HG03558 (cell line): ENCODE results near the gene SNX19.
"Not testable (repeated sequence)": the region's sequence is repeated elsewhere in the genome, so short reads cannot be mapped to it uniquely, and the experiment has no call there.

Experiments
- ATAC-seq: cut with Tn5 transposase; IDR thresholded peaks from one replicate; pipeline ENCODE4 v1.9.1; 2021; ENCODE audit warnings: moderate number of reproducible peaks; ENCODE audit not compliant: unreplicated experiment; ENCODE audit errors: extremely low read depth

SNX19 gene, protein sequence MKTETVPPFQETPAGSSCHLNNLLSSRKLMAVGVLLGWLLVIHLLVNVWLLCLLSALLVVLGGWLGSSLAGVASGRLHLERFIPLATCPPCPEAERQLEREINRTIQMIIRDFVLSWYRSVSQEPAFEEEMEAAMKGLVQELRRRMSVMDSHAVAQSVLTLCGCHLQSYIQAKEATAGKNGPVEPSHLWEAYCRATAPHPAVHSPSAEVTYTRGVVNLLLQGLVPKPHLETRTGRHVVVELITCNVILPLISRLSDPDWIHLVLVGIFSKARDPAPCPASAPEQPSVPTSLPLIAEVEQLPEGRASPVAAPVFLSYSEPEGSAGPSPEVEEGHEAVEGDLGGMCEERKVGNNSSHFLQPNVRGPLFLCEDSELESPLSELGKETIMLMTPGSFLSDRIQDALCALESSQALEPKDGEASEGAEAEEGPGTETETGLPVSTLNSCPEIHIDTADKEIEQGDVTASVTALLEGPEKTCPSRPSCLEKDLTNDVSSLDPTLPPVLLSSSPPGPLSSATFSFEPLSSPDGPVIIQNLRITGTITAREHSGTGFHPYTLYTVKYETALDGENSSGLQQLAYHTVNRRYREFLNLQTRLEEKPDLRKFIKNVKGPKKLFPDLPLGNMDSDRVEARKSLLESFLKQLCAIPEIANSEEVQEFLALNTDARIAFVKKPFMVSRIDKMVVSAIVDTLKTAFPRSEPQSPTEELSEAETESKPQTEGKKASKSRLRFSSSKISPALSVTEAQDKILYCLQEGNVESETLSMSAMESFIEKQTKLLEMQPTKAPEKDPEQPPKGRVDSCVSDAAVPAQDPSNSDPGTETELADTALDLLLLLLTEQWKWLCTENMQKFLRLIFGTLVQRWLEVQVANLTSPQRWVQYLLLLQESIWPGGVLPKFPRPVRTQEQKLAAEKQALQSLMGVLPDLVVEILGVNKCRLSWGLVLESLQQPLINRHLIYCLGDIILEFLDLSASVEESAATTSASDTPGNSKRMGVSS

DNA sequence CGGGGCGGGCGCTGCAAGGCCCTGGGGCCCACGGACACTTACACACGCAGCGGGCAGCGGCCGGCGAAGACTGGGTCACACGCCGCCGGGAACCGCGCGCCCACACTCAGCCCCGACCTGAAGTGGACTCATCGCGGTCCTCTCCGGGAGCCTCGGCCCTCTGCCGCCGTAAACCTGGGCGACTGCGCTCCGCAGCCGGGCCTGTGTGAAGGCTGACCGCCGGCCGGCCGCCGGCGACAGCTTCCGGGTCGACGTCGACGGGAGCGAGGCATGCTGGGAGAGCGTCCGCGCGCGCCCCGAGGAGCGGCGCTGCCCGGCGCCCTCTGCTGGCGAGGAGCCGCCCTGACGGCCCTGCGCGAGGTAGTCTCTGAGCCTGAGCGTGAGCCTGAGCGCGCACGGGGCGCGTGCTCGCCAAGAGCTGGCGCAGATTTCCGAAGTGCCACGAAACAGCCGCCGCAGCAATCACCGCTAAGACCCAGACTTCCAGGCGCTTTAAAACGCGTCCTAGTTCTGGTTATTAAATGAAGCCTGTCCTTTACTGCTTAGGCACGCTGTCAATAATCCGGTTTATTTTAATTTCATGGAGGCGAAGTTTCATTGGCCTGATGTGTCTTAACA, at the start of gene SNX19:
TSS of gene SNX19 (minus strand) at position 242 of the 618 bp plus-strand sequence. CDS start 540 bp downstream, outside the sequence.
- peak; percentile 99 for ATAC-seq

DNA sequence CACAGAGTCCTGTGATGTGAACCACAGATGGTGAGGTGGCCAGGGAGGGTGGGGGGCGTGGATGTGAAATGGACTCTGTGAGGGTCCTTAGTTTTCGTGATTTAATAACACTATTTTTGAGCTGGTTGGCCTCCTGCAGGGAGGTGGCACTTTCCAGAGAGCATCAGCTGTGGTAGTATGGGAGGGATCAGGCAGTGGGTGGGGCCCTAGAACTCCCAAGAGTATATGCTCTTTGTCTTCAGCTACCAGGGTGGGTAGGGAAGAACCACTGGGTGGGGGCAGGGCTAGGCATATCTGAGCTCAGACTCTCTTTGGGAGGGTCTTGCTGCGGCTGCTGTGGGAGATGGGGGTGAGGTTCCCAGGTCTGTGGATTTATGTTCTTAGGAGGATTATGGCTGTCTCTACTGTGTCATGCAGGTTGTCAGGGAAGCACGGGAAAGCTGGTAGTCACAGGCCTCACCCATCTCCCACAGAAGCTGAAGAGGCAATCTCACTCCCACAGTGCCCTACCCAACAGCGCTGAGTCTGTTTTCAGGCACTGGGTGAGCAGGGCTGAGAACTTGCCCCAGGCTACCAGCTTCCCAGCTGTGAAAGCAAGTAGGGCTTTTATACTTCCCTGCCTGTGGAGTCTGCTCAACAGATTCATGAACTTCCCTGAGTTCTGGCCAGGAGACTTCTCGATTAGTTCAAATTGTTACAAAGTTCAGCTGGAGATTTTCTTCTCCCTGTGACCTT, 47.9 kb upstream of the SNX19 start:
- ATAC-seq, result no peak

DNA sequence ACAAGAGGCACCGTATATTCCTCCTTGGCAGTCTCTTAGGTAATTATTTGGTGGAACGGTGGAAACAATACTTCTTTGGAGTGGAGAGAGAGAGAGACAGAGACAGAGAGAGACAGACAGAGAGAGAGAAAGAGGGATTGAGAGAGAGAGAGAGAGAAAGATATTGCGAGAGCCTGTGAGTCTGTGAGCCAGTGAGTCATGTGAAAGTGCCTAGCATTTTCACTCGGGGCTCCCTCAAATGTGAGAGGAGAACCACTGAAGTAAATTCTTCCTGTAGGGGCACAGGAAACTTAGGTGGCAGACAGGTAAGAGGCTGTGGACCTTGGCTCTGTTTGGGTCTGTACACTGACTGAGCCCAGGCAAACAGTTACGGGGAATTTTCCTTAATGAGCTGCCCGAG, 31.6 kb upstream of the SNX19 start:
- ATAC-seq, result no peak

DNA sequence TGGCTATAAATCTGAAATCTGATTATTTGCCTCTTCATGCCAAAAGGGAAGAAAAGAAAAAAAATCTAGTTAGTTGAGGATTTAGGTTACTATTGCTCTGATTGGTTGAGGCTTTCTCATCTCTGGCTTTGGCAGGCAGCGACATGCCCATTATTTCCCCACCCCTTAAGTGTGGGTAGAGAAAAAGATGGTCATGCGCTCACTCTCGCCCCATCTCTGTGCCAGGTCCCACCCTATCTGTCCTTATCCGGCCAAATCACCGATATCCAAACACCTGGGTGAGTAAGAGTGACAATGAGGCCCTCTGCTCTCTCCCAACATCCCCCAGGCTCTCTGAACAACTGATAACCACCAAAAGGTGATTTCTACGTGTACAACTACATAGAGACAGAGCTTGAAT, 31.2 kb upstream of the SNX19 start:
- ATAC-seq, result no peak

DNA sequence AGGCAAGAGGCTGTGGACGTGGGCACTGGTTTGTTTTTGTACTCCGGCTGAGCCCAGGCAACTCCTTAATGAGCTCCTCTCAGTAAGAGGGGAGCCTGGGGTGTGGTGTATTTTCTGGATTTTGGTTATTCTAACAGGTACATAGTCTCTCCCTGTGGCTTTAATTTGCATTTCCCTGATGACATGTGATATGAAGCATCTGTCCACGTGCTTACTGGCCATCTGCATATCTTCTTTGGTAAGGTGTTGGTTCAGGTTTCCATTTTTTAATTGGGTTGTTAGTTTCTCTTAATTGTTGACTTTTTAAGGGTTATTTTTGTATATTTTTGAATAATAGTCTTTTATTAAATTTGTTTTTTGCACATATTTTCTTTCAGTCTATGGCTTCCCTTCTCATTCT, 30.8 kb upstream of the SNX19 start:
- ATAC-seq, result no peak

DNA sequence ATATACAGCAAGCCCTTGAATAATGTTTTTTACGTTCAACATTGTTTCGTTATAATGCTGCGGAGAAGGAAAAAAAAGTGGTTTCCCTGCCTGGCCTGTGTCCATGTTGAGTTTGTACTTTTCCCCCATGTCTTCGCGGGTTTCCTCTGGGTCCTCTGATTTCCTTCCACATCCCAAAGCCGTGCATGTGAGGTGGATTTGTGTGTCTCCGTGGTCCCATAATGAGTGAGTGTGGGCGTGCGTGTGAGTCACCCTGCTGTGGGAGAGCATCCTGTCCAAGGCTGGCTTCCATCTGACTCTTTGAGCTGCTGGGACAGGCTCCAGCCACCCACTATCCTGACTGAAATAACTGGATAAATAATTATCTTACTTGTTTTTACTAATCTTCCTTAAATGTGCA, 29.6 kb upstream of the SNX19 start:
- no peak for ATAC-seq

DNA sequence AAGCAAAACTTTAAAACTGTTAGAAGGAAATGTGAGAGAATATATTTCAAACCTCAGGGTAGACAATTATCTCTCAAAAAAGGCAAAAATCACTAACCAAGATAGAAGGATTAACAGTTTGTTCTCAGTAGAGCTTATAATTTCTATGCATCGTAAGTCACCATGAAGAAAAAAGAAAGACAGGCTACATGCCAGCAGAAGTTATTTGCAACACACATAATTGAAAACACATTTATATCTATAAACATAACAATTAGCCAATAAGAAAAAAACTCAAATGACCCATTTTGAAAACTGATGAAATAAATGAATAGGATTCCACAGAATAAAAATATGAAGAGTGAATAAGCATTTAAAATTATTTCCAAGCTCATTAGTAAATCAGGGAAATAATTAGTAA, 24.4 kb upstream of the SNX19 start:
- ATAC-seq, result no peak

DNA sequence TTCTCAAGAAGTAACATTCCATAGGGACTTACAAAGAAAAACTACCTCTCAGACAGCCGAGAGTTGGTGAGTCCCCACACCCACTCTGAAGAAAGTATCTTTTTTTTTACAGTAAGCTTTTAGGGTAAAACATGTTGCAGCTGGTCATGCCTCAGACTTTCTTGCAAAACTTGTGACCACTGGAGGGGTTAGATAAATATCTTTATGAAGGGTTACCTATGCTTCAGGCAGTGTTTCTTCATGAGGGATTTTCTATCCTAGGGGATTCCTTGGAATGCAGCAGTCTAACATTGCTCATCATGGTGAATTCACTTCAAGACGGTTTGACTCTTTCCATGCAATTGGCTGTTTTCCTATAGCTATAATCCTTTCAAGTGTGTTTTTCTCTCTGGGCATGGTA, 20.8 kb upstream of the SNX19 start:
- ATAC-seq, result no peak

DNA sequence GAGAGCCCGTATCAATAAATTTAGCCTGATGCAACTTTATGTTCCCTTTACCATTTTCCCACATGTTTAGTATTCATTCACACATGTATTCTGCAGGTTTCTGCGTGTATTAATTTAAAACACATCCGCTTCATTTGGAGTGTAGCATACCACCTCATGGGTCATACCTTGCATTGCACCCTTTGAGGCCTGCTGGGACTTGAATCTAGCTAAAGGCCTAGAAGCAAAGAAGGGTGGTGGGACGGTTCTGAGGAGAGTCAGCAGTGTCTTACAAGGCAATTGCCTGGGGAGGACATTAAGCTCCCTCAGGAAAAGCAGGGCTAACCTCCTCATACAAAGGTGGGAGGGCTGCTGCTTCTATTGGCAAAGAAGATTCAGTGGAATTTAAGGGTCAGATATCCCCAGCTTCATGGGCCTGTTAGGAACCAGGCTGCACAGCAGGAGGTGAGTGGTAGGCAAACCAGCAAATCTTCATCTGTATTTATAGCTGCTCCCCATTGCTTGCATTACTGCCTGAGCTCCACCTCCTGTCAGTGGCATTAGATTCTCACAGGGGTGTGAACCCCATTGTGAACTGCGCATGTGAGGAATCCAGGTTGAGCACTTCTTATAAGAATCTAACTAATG, 15.9 kb upstream of the SNX19 start:
- no peak for ATAC-seq

DNA sequence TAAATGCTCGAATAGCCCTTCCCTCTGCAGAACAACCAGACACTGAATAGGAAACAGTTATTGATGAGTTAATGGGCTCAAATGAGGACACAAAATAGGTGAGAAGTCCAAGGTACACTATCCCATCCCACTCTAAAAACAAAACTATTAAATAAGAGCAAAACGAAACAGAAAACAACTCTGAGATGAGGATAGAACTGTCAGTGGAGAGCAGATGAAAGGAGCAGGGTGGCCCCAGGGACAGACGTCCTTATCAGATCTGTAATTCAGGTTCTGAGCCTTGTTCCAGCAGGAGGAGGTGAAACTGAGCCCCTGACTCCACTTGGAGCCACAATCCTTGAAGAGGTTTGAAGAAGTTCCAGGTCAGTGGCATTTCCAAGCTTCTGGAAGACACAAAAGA, 8.5 kb upstream of the SNX19 start:
- no peak for ATAC-seq

DNA sequence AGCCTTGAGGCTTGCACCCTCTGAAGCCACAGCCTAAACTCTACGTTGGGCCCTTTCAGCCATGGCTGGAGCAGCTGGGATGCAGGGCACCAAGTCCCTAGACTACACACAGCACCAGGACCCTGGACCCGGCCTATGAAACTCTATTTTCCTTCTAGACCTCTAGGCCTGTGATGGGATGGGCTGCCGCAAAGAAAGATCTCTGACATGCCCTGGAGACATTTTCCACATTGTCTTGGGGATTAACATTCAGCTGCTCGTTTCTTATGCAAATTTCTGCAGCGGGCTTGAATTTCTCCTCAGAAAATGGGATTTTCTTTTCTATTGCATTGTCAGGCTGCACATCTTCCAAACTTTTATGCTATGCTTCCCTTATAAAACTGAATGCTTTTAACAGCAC, 4.3 kb upstream of the SNX19 start:
- ATAC-seq, result not testable (repeated sequence)

DNA sequence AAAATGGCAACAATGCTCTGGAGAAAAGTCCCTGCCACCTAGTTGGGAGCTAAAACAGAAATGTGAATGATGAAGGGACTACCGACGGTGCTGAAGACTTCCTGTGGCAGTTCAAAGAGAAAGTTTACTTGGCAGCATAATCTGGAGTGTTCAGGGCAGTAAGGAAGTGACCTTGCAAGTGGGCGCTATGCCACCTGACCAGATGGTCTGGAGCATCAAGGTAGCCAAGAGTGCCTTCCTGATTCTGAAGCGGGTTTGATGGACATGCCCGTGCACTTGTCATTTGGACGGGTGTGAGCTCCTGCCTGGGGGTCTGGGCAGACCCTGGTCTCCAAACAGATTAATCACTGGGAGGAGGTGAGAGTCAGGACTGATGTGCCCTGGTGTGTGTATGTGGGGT, 1.8 kb upstream of the SNX19 start:
- ATAC-seq, result no peak

DNA sequence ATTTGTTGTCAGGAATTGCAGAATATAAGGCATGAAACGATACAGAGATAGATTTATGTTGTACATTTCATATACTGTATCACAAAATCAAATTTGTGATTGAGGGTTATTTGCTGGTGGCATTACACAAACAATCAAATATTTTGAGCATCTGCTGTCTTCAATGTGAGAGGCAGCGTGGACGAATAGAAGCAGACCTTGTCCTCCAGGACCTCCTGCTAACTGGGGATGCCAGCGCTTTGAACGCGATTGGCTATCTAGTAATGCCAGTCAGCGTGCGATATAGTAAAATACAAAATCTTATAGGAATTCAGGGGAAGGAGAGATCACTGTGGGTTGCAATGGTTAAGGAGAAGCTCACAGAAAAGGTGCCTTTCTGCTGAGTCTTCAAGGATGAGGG, 631 bp upstream of the SNX19 start:
- no peak for ATAC-seq

DNA sequence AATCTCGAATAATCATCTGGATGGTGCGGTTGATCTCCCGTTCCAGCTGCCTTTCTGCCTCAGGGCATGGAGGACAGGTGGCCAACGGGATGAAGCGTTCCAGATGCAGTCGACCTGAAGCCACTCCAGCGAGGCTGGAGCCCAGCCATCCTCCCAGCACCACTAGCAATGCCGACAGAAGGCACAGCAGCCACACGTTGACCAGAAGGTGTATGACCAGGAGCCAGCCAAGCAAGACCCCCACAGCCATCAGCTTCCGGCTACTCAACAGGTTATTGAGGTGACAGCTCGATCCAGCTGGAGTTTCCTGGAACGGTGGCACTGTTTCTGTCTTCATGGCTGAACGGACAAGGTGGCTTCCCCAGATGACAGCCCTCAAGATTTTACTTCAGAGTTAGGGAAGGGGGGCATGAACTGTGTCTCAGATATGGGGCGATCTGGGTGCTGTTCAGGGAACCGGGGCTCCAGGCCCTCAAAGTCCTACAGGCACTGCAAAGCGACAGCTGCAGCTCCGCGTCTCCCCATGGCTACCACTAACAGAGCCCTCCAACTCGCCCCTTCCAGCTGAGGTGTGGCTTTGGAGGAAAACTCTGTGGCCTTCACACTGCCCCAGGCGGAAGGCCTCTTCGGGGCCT, 559 bp downstream of the SNX19 start:
- ATAC-seq, result no peak

DNA sequence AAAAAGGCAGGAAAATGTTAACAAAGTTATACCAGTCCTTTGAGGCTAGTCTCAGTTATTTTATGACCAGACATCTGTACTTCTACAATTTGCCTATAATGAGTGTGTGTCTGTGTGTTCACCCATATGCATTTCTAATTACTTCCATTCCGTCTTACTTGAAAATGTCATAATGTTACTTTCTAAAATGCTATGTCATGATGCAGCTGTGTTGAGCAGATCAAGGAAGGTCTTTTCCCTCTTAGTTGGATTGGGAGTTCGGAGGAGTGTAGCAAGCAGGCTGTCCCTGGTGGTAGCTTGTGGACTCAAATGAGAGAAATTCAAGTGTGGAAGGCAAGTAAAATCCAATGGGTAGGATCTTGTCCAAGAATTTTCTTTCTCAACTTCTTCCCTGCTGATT, 3.0 kb downstream of the SNX19 start:
- ATAC-seq, result no peak

DNA sequence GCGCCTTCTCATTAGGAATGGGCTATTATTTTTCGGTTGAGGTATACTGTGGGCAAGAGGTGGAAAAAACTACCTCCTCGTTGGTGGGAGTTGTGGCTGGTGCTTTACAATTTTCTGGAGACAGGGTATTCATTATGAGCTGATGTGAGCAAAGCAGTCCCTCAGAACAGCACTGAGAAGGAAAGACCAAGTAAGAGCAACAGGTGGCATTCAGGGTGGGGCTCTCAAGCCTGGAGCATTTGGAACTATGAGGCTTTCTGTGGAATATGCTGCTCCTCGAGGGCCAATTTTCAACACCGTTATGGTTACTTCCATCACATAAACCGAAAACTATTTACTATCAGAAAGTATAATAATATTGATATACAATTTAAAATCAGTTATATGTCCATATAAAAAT, 3.7 kb downstream of the SNX19 start:
- no peak for ATAC-seq

DNA sequence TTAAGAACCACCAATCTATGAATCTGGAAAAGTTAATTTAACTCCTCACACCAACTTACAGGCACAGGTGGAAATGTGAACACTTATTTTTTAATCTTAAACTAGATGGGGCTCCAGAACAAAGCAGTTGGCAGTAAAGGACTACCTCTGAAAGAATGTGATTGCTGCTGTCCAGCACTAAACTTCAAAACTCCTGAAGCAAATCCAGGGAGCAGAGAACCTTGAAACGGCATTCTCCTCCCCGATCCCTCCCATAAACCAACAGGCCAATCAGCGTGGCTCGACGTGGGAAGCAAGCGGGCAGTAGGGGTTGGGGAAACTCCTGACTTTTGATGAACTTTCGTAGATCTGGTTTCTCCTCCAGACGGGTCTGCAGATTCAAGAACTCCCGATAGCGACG, 5.0 kb downstream of the SNX19 start:
- ATAC-seq, result no peak

DNA sequence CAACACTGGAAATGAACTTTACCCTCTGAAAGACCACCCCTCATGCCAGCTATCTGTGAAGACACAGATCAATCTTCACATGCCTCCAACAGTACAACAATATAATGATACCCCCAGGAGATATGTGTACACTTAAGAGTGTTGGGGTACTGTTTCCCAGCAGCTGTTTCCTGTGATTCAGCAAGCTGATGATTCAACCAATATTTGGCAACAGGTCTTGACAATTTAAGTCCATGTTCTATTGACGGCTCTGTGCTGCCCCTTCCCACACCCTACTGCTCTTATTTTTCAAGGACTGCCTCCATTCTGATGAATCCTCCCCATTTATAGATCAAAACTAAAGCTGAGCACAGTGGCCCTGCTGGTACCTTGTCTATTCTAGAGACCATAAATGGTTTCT, 6.6 kb downstream of the SNX19 start:
- no peak for ATAC-seq
